Measurements from ENCODE around the gene ZNF785. TPM values are rescaled to one million over a fixed set of nuclear protein-coding genes. Genes with fewer than 3 reads are reported as not detected.
"Not testable (repeated sequence)": the region's sequence is repeated elsewhere in the genome, so short reads cannot be mapped to it uniquely, and the experiment has no call there.

ZNF785 gene
- total RNA-seq, 1 donor from 2014 or later: 8.4 TPM

GRCh38 chr16:30565526-30565925, 20.0 kb downstream of the ZNF785 start:
- no peak for ATAC-seq

- ATAC-seq: no peak
These were observed 23.5 kb downstream of the ZNF785 start for GRCh38 chr16:30562021-30562420.

- ATAC-seq: no peak
These were observed 24.2 kb downstream of the ZNF785 start for GRCh38 chr16:30561089-30561816.

GRCh38 chr16:30559690-30560089, 25.8 kb downstream of the ZNF785 start:
- no peak for ATAC-seq

- no peak for ATAC-seq
These were observed 26.6 kb downstream of the ZNF785 start for GRCh38 chr16:30558789-30559377.

- ATAC-seq: peak; percentile 97
These were observed 27.3 kb downstream of the ZNF785 start, which contains the start of gene ZNF764 for GRCh38 chr16:30557957-30558788. Gene ZNF764, minus strand, starts transcription at chr16:30558374. Its CDS starts 192 bp downstream, at chr16:30558182.

GRCh38 chr16:30557707-30557956, 27.9 kb downstream of the ZNF785 start:
- ATAC-seq: no peak

GRCh38 chr16:30556125-30556473, 29.4 kb downstream of the ZNF785 start:
- no peak for ATAC-seq

- ATAC-seq: no peak
These were observed 30.0 kb downstream of the ZNF785 start for GRCh38 chr16:30555315-30556124.

GRCh38 chr16:30554557-30555314, 30.8 kb downstream of the ZNF785 start:
- ATAC-seq: no peak

GRCh38 chr16:30553393-30553899, 32.1 kb downstream of the ZNF785 start:
- ATAC-seq: no peak

GRCh38 chr16:30552956-30553355, 32.5 kb downstream of the ZNF785 start:
- no peak for ATAC-seq

- ATAC-seq: no peak
These were observed 33.7 kb downstream of the ZNF785 start for GRCh38 chr16:30551781-30552180.

GRCh38 chr16:30548416-30549253, 36.9 kb downstream of the ZNF785 start:
- ATAC-seq: no peak

GRCh38 chr16:30546115-30546514, 39.4 kb downstream of the ZNF785 start:
- ATAC-seq: no peak

GRCh38 chr16:30543067-30543466, 42.4 kb downstream of the ZNF785 start:
- ATAC-seq: no peak

GRCh38 chr16:30541502-30542329, 43.8 kb downstream of the ZNF785 start:
- no peak for ATAC-seq

GRCh38 chr16:30540916-30541464, 44.5 kb downstream of the ZNF785 start:
- ATAC-seq: not testable (repeated sequence)

GRCh38 chr16:30539986-30540526, 45.4 kb downstream of the ZNF785 start:
- ATAC-seq: not testable (repeated sequence)

Measured in esophagus mucosa (tissue), 1 donor.